HepG2 (cell line): Measurements from ENCODE around the gene NCAPG. TPM values are rescaled to one million over a fixed set of nuclear protein-coding genes. Genes with fewer than 3 reads are reported as not detected.

Source experiments
- BCL6 ChIP-seq: IDR thresholded peaks from 2 replicates; pipeline ENCODE4 v1.6.1; 2016; ENCODE audit warnings: missing genetic modification reagents, missing compliant biosample characterization
- BORCS8-MEF2B ChIP-seq: sonication (generic); formaldehyde crosslinking; IDR thresholded peaks from 2 replicates; pipeline ENCODE4 v1.8.0; 2022; ENCODE audit warnings: mild to moderate bottlenecking, missing genetic modification reagents
- IKZF5 ChIP-seq: IDR thresholded peaks from 2 replicates; pipeline ENCODE4 v1.6.1; 2018; ENCODE audit warnings: missing genetic modification reagents, mild to moderate bottlenecking, missing compliant biosample characterization
- MED8 ChIP-seq: sonication (generic); formaldehyde crosslinking; IDR thresholded peaks from 2 replicates; pipeline ENCODE4 v1.8.1; 2023; ENCODE audit warnings: mild to moderate bottlenecking, missing genetic modification reagents; ENCODE audit not compliant: insufficient replicate concordance
- NONO ChIP-seq, 2 experiments: fragments of 450-650 bp in 1 of 2; sonication (generic) in 1 of 2; formaldehyde crosslinking in 1 of 2; IDR thresholded peaks in 1 of 2; conservative IDR thresholded peaks in 1 of 2; 2 replicates each; pipeline versions ENCODE4 v1.6.1 to v1.8.0; 2017 to 2022; ENCODE audit warnings: mild to moderate bottlenecking in 1 of 2, missing genetic modification reagents in 1 of 2, moderate library complexity in 1 of 2
- NPAS2 ChIP-seq: sonication (generic); formaldehyde crosslinking; IDR thresholded peaks from 2 replicates; pipeline ENCODE4 v1.8.0; 2022; ENCODE audit warnings: mild to moderate bottlenecking, missing genetic modification reagents, borderline replicate concordance
- PHB2 ChIP-seq: fragments of 450-650 bp; IDR thresholded peaks from 2 replicates; pipeline ENCODE4 v1.6.1; 2018; ENCODE audit not compliant: partially characterized antibody
- PLSCR1 ChIP-seq: sonication (generic); formaldehyde crosslinking; IDR thresholded peaks from 2 replicates; pipeline ENCODE4 v1.5.0; 2020; ENCODE audit warnings: missing genetic modification reagents, mild to moderate bottlenecking, borderline replicate concordance
- PTBP1 ChIP-seq: fragments of 200-400 bp; formaldehyde crosslinking; IDR thresholded peaks from 2 replicates; pipeline ENCODE4 v1.6.1; 2018; ENCODE audit warnings: low read length, low read depth; ENCODE audit not compliant: poor library complexity, severe bottlenecking
- RFXANK ChIP-seq: IDR thresholded peaks from 2 replicates; pipeline ENCODE4 v1.6.1; 2016
- SMAD1 ChIP-seq: sonication (generic); formaldehyde crosslinking; IDR thresholded peaks from 2 replicates; pipeline ENCODE4 v1.4.0; 2020; ENCODE audit warnings: missing genetic modification reagents, low read depth, mild to moderate bottlenecking, borderline replicate concordance
- SNAPC2 ChIP-seq: sonication (generic); formaldehyde crosslinking; IDR thresholded peaks from 2 replicates; pipeline ENCODE4 v1.8.1; 2022; ENCODE audit warnings: mild to moderate bottlenecking, missing genetic modification reagents
- ZFP91 ChIP-seq: sonication (generic); formaldehyde crosslinking; IDR thresholded peaks from 2 replicates; pipeline ENCODE4 v1.9.0; 2022; ENCODE audit warnings: missing genetic modification reagents, mild to moderate bottlenecking, borderline replicate concordance
- ZNF121 ChIP-seq: sonication (generic); formaldehyde crosslinking; IDR thresholded peaks from 2 replicates; pipeline ENCODE4 v1.5.0; 2020; ENCODE audit warnings: mild to moderate bottlenecking, missing genetic modification reagents
- ZNF20 ChIP-seq: sonication (generic); formaldehyde crosslinking; IDR thresholded peaks from 2 replicates; pipeline ENCODE4 v1.4.0; 2020; ENCODE audit warnings: mild to moderate bottlenecking, moderate library complexity, missing genetic modification reagents
- ZNF251 ChIP-seq: sonication (generic); formaldehyde crosslinking; IDR thresholded peaks from 2 replicates; pipeline ENCODE4 v1.9.0; 2021; ENCODE audit warnings: mild to moderate bottlenecking, missing genetic modification reagents
- ZNF329 ChIP-seq: sonication (generic); formaldehyde crosslinking; IDR thresholded peaks from 2 replicates; pipeline ENCODE4 v1.9.0; 2021; ENCODE audit warnings: low read depth, mild to moderate bottlenecking, missing genetic modification reagents
- ZNF331 ChIP-seq: sonication (generic); formaldehyde crosslinking; IDR thresholded peaks from 2 replicates; pipeline ENCODE4 v1.4.0; 2020; ENCODE audit warnings: missing genetic modification reagents
- ZNF704 ChIP-seq: sonication (generic); formaldehyde crosslinking; IDR thresholded peaks from 2 replicates; pipeline ENCODE4 v1.8.1; 2023; ENCODE audit warnings: mild to moderate bottlenecking, inconsistent platforms, moderate library complexity, missing genetic modification reagents, borderline replicate concordance
- ZNF749 ChIP-seq: sonication (generic); formaldehyde crosslinking; IDR thresholded peaks from 2 replicates; pipeline ENCODE4 v1.8.0; 2022; ENCODE audit warnings: mild to moderate bottlenecking, missing genetic modification reagents, moderate library complexity, borderline replicate concordance
- ZSCAN5A ChIP-seq: sonication (generic); formaldehyde crosslinking; IDR thresholded peaks from 2 replicates; pipeline ENCODE4 v1.8.0; 2022; ENCODE audit warnings: mild to moderate bottlenecking, missing genetic modification reagents, borderline replicate concordance
- polyA plus RNA-seq, 8 experiments: library from polyadenylated mRNA; depleted of rRNA in 3 of 8; stranded (reverse) in 7 of 8; unstranded in 1 of 8; fragments of >200 nt; fragmentation: Illumina TruSeq in 4 of 8; extraction: Trizol in 4 of 8; gene quantifications; 2 replicates each; pipeline versions ENCODE4 v1.2.1 to v1.2.3, GENCODE V29; 2011 to 2016; ENCODE audit warnings: low read depth in 4 of 8, missing spikeins in 1 of 8, mixed read lengths in 1 of 8; ENCODE audit not compliant: insufficient read depth in 1 of 8
- total RNA-seq, 5 experiments: library from RNA; depleted of rRNA; stranded (reverse); fragments of >200 nt; fragmentation: Illumina TruSeq; extraction: Trizol; gene quantifications; 2 replicates each; pipeline ENCODE4 v1.2.3, GENCODE V29; 2016; ENCODE audit warnings: low read depth in 1 of 5

NCAPG gene
- total and polyA plus RNA-seq, 2 of the 13 experiments (the other 11 are each of a cell fraction or from before 2014, with no cell fraction given) = 14.8 to 61.9 TPM

- peak; percentile 23; the same call in 1 of the 2 replicates for TF ChIP-seq ZNF331
- peak; percentile 35 for TF ChIP-seq MED8 (CRISPR knock-in tag)
- no peak for TF ChIP-seq ZNF20 (CRISPR knock-in tag)
- TF ChIP-seq ZNF121 (CRISPR knock-in tag) = no peak
- no peak for TF ChIP-seq NPAS2 (CRISPR knock-in tag)
- TF ChIP-seq NONO (IDR thresholded peaks at IDR 0.05) = no peak
- TF ChIP-seq NONO (CRISPR knock-in tag; conservative IDR thresholded peaks at IDR 0.05) = peak; percentile 85
- TF ChIP-seq PLSCR1 (CRISPR knock-in tag) = no peak
- no peak for TF ChIP-seq ZNF749 (CRISPR knock-in tag)
- TF ChIP-seq ZSCAN5A (CRISPR knock-in tag) = peak; percentile 86; the same call in 1 of the 2 replicates
- TF ChIP-seq IKZF5 = peak; percentile 85
- peak; percentile 46; the same call in 1 of the 2 replicates for TF ChIP-seq BCL6 (CRISPR knock-in tag)
- no peak for TF ChIP-seq PTBP1
- TF ChIP-seq BORCS8-MEF2B (CRISPR knock-in tag) = peak; percentile 95
- no peak for TF ChIP-seq ZNF251 (CRISPR knock-in tag)
- peak; percentile 80; the same call in 1 of the 2 replicates for TF ChIP-seq ZNF329
- TF ChIP-seq ZNF704 (CRISPR knock-in tag) = peak; percentile 83; the same call in 1 of the 2 replicates
- TF ChIP-seq PHB2 = no peak
- peak; percentile 89; the same call in 1 of the 2 replicates for TF ChIP-seq SNAPC2 (CRISPR knock-in tag)
- peak; percentile 29; the same call in 1 of the 2 replicates for TF ChIP-seq SMAD1 (CRISPR knock-in tag)
- peak; percentile 90; the same call in 1 of the 2 replicates for TF ChIP-seq ZFP91 (CRISPR knock-in tag)
- TF ChIP-seq RFXANK = no peak
Measured at GRCh38 chr4:17810260-17811077, at the start of gene NCAPG, which contains the start of gene DCAF16 (continued).
